K562 (cell line): ENCODE data around the gene TSGA10. TPM values are rescaled to one million over a fixed set of nuclear protein-coding genes. Genes with fewer than 3 reads are reported as not detected.

Experiments
- ATAC-seq: fragments of 200-7000 bp; cut with Tn5 transposase; 3 replicates; pipeline ENCODE4 v1.9.1; 2020; ENCODE audit warnings: moderate library complexity
- BruUV-seq: library from RNA; stranded (reverse); fragments of 400-500 nt; replicated peaks from 2 replicates; lab custom pipeline; 2021; lab: Mats Ljungman, UMichigan
- CTCF ChIA-PET: fragments of 300-600 bp; formaldehyde crosslinking; extraction: SDS; loops from one replicate; lab custom pipeline; 2021; ENCODE audit warnings: low intra/inter-chr PET ratio; lab: Yijun Ruan, JAX
- POLR2A ChIA-PET: fragments of 300-600, 350-650 bp; sonication (Branson Sonifier 250); formaldehyde crosslinking; extraction: SDS; loops from one replicate; lab custom pipeline; 2021; ENCODE audit warnings: antibody characterized with exemption, inconsistent platforms; lab: Yijun Ruan, JAX
- DNase-seq, 4 experiments: peaks; one replicate each; pipeline versions ENCODE4 v3.0.0 to v3.0.0-alpha.2; 2011 to 2018; ENCODE audit warnings: low spot score in 3 of 4, mixed read lengths in 3 of 4; ENCODE audit errors: extremely low read depth in 1 of 4
- FAIRE-seq: peaks from 2 replicates; lab custom pipeline; 2011; peaks lifted over from hg19 to GRCh38; lab: Jason Lieb, UNC
- H2AFZ ChIP-seq: 2 replicates; pipeline ENCODE4 v1.6.0; 2011; ENCODE audit warnings: low read depth, low read length, control low read depth, inconsistent platforms
- H3K27ac ChIP-seq: fragments of 200-600 bp; 3 replicates; pipeline ENCODE4 v1.8.0; 2011; ENCODE audit warnings: low read depth, mild to moderate bottlenecking, control low read depth, inconsistent platforms, low read length, moderate library complexity, mixed read lengths; ENCODE audit errors: extremely low read depth
- H3K27me3 ChIP-seq, 2 experiments: fragments of 300-600 bp in 1 of 2; 2 replicates in 1 of 2; 3 replicates in 1 of 2; pipeline versions ENCODE4 v1.6.0 to v1.8.0; 2011; ENCODE audit warnings: inconsistent platforms in 2 of 2, low read length in 2 of 2, mild to moderate bottlenecking in 1 of 2, mixed read lengths in 1 of 2, moderate library complexity in 1 of 2; ENCODE audit not compliant: control insufficient read depth in 2 of 2, insufficient read depth in 2 of 2
- H3K36me3 ChIP-seq: fragments of 300-600 bp; 3 replicates; pipeline ENCODE4 v1.8.0; 2011; ENCODE audit warnings: mild to moderate bottlenecking, low read length, inconsistent platforms; ENCODE audit not compliant: control insufficient read depth, insufficient read depth
- H3K4me1 ChIP-seq, 2 experiments: fragments of 200-600 bp in 1 of 2; replicated peaks in 1 of 2; 2 replicates in 1 of 2; 3 replicates in 1 of 2; pipeline versions ENCODE4 v1.5.1 to v1.8.0; 2011; ENCODE audit warnings: inconsistent platforms in 2 of 2, low read length in 2 of 2, mild to moderate bottlenecking in 1 of 2, mixed read lengths in 1 of 2, moderate library complexity in 1 of 2; ENCODE audit not compliant: control insufficient read depth in 2 of 2, insufficient read depth in 2 of 2
- H3K4me2 ChIP-seq: 2 replicates; pipeline ENCODE4 v1.6.1; 2011; ENCODE audit warnings: low read length, control low read depth, inconsistent platforms, mixed read lengths; ENCODE audit not compliant: insufficient read depth
- H3K4me3 ChIP-seq: fragments of 200-600 bp; sonication (generic), shearing (Covaris generic); 2 replicates; pipeline ENCODE4 v1.5.1; 2016; ENCODE audit warnings: control low read depth, inconsistent platforms
- H3K79me2 ChIP-seq: fragments of 200-600 bp; 3 replicates; pipeline ENCODE4 v1.8.0; 2011; ENCODE audit warnings: low read length, inconsistent platforms; ENCODE audit not compliant: control insufficient read depth, insufficient read depth
- H3K9ac ChIP-seq, 2 experiments: 2 replicates each; pipeline versions ENCODE4 v1.6.0 to v1.6.1; 2011; ENCODE audit warnings: low read depth in 2 of 2, low read length in 2 of 2, control low read depth in 1 of 2, inconsistent platforms in 1 of 2, mild to moderate bottlenecking in 1 of 2, mixed read lengths in 1 of 2; ENCODE audit not compliant: insufficient read depth in 1 of 2
- H3K9me1 ChIP-seq: one replicate; pipeline ENCODE4 v1.6.0; 2011; ENCODE audit warnings: inconsistent platforms, mild to moderate bottlenecking, low read length, moderate library complexity; ENCODE audit not compliant: control insufficient read depth, insufficient read depth
- H3K9me3 ChIP-seq: replicated peaks from 2 replicates; pipeline ENCODE4 v1.5.1; 2011; ENCODE audit warnings: low read depth, low read length, inconsistent platforms; ENCODE audit not compliant: control insufficient read depth, insufficient read depth
- H4K20me1 ChIP-seq: replicated peaks from 2 replicates; pipeline ENCODE4 v1.6.1; 2011; ENCODE audit warnings: low read length, inconsistent platforms, mixed read lengths; ENCODE audit not compliant: control insufficient read depth, insufficient read depth
- AFF4 ChIP-seq: sonication (generic); formaldehyde crosslinking; IDR thresholded peaks from 2 replicates; pipeline ENCODE4 v1.8.0; 2023; ENCODE audit warnings: mild to moderate bottlenecking, missing genetic modification reagents
- MCM3 ChIP-seq: fragments of 450-650 bp; IDR thresholded peaks from 2 replicates; pipeline ENCODE4 v1.6.1; 2016
- RBM39 ChIP-seq: fragments of 200-400 bp; formaldehyde crosslinking; optimal IDR thresholded peaks from 2 replicates; pipeline ENCODE3; 2018; ENCODE audit warnings: low read depth, low read length
- SMARCA4 ChIP-seq: fragments of 450-650 bp; IDR thresholded peaks from 2 replicates; pipeline ENCODE4 v1.6.1; 2016
- TARDBP ChIP-seq: fragments of 450-650 bp; IDR thresholded peaks from 2 replicates; pipeline ENCODE4 v1.6.1; 2016
- TCF7L2 ChIP-seq: fragments of 150-350 bp; IDR thresholded peaks from 2 replicates; pipeline ENCODE4 v1.6.1; 2016; ENCODE audit warnings: low read depth, mild to moderate bottlenecking, low read length, moderate library complexity
- TFAM ChIP-seq: fragments of 250-450 bp; sonication (Bioruptor Pico); conservative IDR thresholded peaks from 2 replicates; pipeline ENCODE4 v1.5.0; 2021; ENCODE audit warnings: mild to moderate bottlenecking, moderate library complexity
- WGBS: fragments of 100-300 bp; shearing (Covaris generic); methylation state at CpG from one replicate; pipeline ENCODE4 v1.1.6; 2016; ENCODE audit warnings: low coverage, mixed read lengths; ENCODE audit not compliant: insufficient coverage; ENCODE audit errors: missing lambda C conversion rate; 5-methylcytosine and 5-hydroxymethylcytosine counted together
- in situ Hi-C: fragments of 300-500 bp; cut with MboI; formaldehyde crosslinking; loops from 4 replicates; pipeline ENCODE4 v1.15.0; 2018; ENCODE audit warnings: inconsistent platforms, mixed read lengths
- intact Hi-C: fragments of 100-400 bp; cut with micrococcal nuclease; formaldehyde crosslinking; loops from 2 replicates; pipeline ENCODE4 v1.14.2; 2022
- polyA plus RNA-seq, 8 experiments: library from polyadenylated mRNA; depleted of rRNA in 4 of 8; stranded (reverse) in 5 of 8; unstranded in 3 of 8; fragments of >200 nt; fragmentation: Nextera tagmentation in 2 of 8; fragmentation: Illumina TruSeq in 1 of 8; extraction: Ambion mirVana in 2 of 8; extraction: Trizol in 1 of 8; gene quantifications; 2 replicates each; pipeline versions ENCODE4 v1.2.1 to v1.2.3, GENCODE V29; 2011 to 2014; ENCODE audit warnings: inconsistent platforms in 1 of 8, missing spikeins in 1 of 8
- total RNA-seq, 7 experiments: library from RNA; depleted of rRNA in 6 of 7; stranded (reverse); fragments of >200 nt in 6 of 7; fragmentation: Illumina TruSeq in 2 of 7; extraction: Trizol in 2 of 7; gene quantifications; 2 replicates each; pipeline versions ENCODE4 v1.2.1 to v1.2.3, GENCODE V29; 2011 to 2021; ENCODE audit warnings: low replicate concordance in 1 of 7

Gene TSGA10
- total and polyA plus RNA-seq, 9 of the 15 experiments (the other 6 are each of a cell fraction or from before 2014, with no cell fraction given), result 2.1 to 11.3 (median 3.2) TPM

GRCh38 chr2:99101697-99102096 lies 53.0 kb downstream of the TSGA10 start (continued):
- TF ChIP-seq RBM39, result no peak
- no peak for TF ChIP-seq TFAM (CRISPR knock-in tag)

GRCh38 chr2:99096728-99097127 lies 58.0 kb downstream of the TSGA10 start:
- no TSS peak for BruUV-seq
- POLR2A ChIA-PET, result no interaction called here

More at GRCh38 chr2:99096728-99097127, 58.0 kb downstream of the TSGA10 start:
- H3K9me3 ChIP-seq, result no peaks in the 10 kb centered on the region
- H2AFZ ChIP-seq, result no peak overlapping the region
- FAIRE-seq (no peak), ATAC-seq (no peak), DNase-seq (no peak)
- in situ Hi-C loops (no loop called here), intact Hi-C loops (no loop called here)
- no peak overlapping the region for H3K4me2 ChIP-seq
- no peak for TF ChIP-seq AFF4 (CRISPR knock-in tag)
- TF ChIP-seq MCM3, result no peak
- no peak for TF ChIP-seq TCF7L2
- TF ChIP-seq SMARCA4, result no peak
- no peak for TF ChIP-seq TARDBP
- 10% methylated on average over 1 of the region's 1 CpG for WGBS
- CTCF ChIA-PET, result no interaction called here
- H4K20me1 ChIP-seq, result no peaks in the 10 kb centered on the region
- no peaks in the 10 kb centered on the region for H3K36me3 ChIP-seq
- H3K27ac ChIP-seq, result no peak overlapping the region
- no peaks in the 10 kb centered on the region for H3K4me1 ChIP-seq
- H3K79me2 ChIP-seq, result no peaks in the 10 kb centered on the region
- no peak overlapping the region for H3K9ac ChIP-seq
- no peaks in the 10 kb centered on the region for H3K27me3 ChIP-seq
- H3K9me1 ChIP-seq, result no peaks in the 10 kb centered on the region
- no peak overlapping the region for H3K4me3 ChIP-seq
